Lower leg skin (tissue), 3 donors: Measurements from ENCODE around the gene SYT1.

Experiments used
- POLR2A ChIP-seq, 2 donors: fragments of 450-650 bp; IDR thresholded peaks; one replicate each; pipeline ENCODE4 v1.6.1; 2016 to 2017; ENCODE audit warnings: antibody characterized with exemption in 2 of 2, mild to moderate bottlenecking in 1 of 2, moderate library complexity in 1 of 2
- TF ChIP-seq, protein P1 (sequence below), 3 donors: fragments of 450-650 bp; IDR thresholded peaks; one replicate each; pipeline ENCODE4 v1.5.1; 2016; ENCODE audit warnings: antibody characterized with exemption in 3 of 3, mild to moderate bottlenecking in 3 of 3, moderate library complexity in 2 of 3

DNA sequence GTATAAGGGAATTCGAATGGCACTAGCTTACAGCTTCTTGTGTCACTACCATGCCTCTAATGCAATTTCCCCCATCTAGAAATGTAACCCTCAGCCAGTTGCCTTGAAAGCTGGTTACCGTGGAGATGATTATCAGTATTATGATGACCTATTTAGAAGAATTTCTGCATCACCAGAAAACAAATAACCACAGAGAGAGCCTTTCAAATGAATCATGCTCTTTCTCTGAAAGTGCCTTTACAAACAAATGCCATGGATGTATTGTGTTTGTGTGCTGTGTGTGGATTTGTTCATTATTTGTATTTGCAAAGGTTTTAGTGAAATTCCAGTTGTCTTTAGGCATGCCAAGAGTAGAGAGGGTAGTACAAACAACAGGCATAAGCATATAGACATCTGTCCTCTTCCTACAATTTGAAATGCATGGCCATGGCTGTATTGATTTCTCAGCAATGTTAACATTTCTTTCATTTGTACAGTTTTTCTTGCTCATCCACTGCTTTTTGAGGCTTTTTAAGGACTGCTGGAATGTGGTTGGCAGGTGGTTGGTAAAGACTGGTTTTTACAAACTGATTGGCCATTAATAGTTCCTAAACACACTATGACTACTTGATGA lies 559.6 kb downstream of the SYT1 start:
- TF ChIP-seq, protein P1, sequence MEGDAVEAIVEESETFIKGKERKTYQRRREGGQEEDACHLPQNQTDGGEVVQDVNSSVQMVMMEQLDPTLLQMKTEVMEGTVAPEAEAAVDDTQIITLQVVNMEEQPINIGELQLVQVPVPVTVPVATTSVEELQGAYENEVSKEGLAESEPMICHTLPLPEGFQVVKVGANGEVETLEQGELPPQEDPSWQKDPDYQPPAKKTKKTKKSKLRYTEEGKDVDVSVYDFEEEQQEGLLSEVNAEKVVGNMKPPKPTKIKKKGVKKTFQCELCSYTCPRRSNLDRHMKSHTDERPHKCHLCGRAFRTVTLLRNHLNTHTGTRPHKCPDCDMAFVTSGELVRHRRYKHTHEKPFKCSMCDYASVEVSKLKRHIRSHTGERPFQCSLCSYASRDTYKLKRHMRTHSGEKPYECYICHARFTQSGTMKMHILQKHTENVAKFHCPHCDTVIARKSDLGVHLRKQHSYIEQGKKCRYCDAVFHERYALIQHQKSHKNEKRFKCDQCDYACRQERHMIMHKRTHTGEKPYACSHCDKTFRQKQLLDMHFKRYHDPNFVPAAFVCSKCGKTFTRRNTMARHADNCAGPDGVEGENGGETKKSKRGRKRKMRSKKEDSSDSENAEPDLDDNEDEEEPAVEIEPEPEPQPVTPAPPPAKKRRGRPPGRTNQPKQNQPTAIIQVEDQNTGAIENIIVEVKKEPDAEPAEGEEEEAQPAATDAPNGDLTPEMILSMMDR (IDR thresholded peaks at IDR 0.05), result no peak
- no peak for TF ChIP-seq POLR2A (IDR thresholded peaks at IDR 0.05)
